ENCODE data around the gene DNAJC17.

- TF ChIP-seq EZH2 (IDR thresholded peaks at IDR 0.05) (no peak), CTCF (IDR thresholded peaks at IDR 0.05) (no peak)
These were observed 32.3 kb downstream of the DNAJC17 start for GRCh38 chr15:40775007-40775406.

Data from neural progenitor cell (in vitro differentiated cells).